SH-SY5Y (cell line): ENCODE data around the gene YY1.

ENCODE experiments used
- GATA2 ChIP-seq: IDR thresholded peaks from 2 replicates; pipeline ENCODE4 v1.6.1; 2011; ENCODE audit warnings: mild to moderate bottlenecking, low read depth, low read length
- GATA3 ChIP-seq: IDR thresholded peaks from 2 replicates; pipeline ENCODE4 v1.6.1; 2011; ENCODE audit warnings: low read depth, mild to moderate bottlenecking, low read length, moderate library complexity

DNA sequence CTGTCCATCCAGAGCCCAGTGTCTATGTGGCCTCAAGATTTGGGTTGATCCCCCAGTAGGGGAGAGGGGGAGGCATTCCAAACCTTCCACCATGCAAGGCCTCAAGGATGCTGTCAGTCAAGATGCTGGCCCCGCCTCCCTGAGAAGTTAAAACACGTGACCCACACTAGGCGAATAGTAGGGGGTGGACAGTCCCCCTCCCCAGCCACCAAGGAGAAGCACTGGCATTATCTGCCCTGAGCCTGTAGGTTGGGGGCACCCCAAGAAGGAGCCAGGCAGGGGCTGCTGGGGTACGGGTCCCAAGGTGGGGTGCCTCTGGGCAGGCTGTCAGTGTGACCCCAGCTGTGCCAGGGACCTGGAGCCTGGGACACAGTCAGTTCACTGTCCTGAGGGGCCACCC lies 65.0 kb downstream of the YY1 start:
- TF ChIP-seq GATA2 (no peak), GATA3 (no peak)
